ENCODE results near the gene TOPAZ1.

GRCh38 chr3:44334326-44334725, 92.6 kb downstream of the TOPAZ1 start:
- TF ChIP-seq CTCF (IDR thresholded peaks at IDR 0.05) (no peak), POLR2A (IDR thresholded peaks at IDR 0.05) (no peak)
